ENCODE data around the gene YES1.
"Not testable (repeated sequence)": the region's sequence is repeated elsewhere in the genome, so short reads cannot be mapped to it uniquely, and the experiment has no call there.

Gene YES1

DNA sequence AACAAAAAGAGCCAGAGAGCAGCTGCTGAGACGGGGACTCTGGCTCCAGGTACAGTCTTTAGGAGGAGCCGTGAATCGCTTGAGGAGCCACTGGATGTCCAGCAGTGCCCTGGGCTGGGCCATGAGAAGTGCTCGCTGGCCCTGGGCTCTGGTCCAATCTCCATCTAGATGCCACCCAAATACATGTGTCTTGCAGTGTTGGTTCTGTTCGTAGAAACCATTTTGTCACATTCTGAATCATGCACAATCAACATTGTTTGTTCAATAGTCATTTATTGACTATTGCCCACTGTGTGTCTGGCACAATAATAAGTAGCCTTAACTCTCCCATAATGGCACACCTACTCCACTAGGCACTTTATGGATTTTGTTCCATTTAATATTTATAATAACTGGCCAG is 128.5 kb downstream of the YES1 start:
- DNase-seq (ENCODE audit: low spot score) = no peak

DNA sequence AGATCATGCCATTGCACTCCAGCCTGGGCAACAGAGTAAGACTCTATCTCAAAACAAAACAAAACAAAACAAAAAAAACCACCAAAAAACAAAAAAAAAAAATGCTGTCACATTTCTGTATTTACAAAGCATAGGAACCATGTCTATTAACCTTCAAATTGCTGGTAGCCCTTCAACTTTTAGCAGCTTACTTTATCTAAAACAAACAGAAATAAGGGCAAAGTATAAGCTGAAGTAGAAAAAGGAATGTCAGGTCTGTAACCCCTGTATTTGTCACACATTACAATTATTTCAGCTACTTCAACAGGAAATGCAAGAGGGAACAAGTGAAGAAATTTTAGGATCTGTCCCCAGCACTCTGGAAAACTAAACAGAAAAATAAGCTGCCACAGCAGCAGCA is 129.2 kb downstream of the YES1 start:
- DNase-seq (ENCODE audit: low spot score) = no peak

DNA sequence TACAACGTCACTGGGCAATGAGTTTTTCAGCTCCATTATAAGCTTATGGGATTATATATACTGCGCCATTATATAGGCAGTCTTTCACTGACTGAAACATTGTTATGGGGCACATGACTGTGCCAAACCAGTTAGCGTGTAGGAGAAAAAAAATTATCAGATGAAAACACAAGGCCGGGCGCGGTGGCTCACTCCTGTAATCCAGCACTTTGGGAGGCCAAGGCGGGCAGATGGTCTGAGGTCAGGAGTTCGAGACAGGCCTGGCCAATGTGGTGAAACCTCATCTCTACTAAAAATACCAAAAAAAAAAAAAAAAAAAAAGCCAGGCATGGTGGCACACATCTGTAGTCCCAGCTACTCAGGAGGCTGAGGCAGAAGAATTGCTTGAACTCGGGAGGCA is 129.6 kb downstream of the YES1 start:
- DNase-seq (ENCODE audit: low spot score) = not testable (repeated sequence)

GRCh38 chr18:681985-682384 is 130.1 kb downstream of the YES1 start:
- DNase-seq (ENCODE audit: low spot score) = no peak

DNA sequence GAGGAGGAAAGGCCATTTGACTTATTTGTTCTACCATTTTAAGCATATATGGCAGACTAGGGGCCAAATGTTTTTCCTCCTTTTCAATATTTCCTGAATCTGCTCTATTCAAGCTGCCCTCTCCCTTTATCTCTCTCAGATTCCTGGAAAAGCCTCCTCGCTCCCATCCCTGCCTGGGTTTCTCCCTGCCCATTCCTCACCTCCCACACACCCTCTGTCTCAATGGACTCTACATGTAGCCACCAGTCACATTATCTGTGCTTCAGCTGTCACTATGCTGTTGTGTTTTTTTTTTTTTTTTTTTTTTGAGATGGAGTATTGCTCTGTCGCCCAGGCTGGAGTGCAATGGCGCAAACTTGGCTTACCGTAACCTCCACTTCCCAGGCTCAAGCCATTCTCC is 131.7 kb downstream of the YES1 start:
- DNase-seq (ENCODE audit: low spot score) = no peak

DNA sequence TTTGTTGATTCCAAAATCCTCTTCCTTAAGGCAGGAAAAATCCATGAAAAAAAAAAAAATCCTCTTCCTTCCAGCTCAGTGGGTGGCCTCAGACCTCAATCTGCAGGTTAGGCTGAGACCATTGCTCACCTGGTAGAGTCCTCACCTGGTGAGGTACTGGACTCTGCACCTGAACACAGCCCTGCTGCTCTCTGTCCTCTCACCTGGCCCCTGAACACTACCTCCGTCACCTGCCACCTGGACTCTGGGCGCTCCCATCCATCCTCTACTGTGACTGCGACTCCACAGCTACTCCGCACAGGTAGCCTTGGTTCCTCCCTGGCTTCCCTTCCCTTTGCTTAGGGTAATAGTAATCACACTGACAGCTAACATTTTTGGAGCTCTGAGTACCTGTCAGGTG is 132.5 kb downstream of the YES1 start:
- no peak for DNase-seq (ENCODE audit: low spot score)

GRCh38 chr18:678482-679182 is 133.4 kb downstream of the YES1 start:
- no peak for DNase-seq (ENCODE audit: low spot score)

GRCh38 chr18:677951-678381 is 134.1 kb downstream of the YES1 start:
- DNase-seq (ENCODE audit: low spot score) = no peak

- DNase-seq (ENCODE audit: low spot score) = no peak
These were observed 134.9 kb downstream of the YES1 start for GRCh38 chr18:677145-677544.

GRCh38 chr18:676736-677135 is 135.3 kb downstream of the YES1 start:
- no peak for DNase-seq (ENCODE audit: low spot score)

GRCh38 chr18:676069-676468 is 136.0 kb downstream of the YES1 start:
- DNase-seq (ENCODE audit: low spot score) = no peak

DNA sequence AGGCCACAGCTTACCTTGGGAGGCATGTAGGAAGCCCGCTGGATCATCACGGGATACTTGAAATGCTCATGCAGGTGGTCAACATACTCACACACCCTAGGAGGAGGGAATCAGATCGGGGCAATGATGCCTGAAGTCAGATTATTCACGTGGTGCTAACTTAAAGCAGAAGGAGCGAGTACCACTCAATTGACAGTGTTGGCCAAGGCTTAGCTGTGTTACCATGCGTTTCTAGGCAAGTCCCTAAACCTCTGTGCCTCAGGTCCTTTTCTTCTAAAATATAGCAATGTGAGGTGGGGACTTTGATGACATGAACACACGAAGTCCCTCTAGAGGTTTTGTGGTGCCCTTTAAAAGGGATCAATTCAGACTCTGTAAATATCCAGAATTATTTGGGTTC is 136.7 kb downstream of the YES1 start:
- DNase-seq (ENCODE audit: low spot score) = no peak

- no peak for DNase-seq (ENCODE audit: low spot score)
These were observed 138.3 kb downstream of the YES1 start for GRCh38 chr18:673769-674168.

DNA sequence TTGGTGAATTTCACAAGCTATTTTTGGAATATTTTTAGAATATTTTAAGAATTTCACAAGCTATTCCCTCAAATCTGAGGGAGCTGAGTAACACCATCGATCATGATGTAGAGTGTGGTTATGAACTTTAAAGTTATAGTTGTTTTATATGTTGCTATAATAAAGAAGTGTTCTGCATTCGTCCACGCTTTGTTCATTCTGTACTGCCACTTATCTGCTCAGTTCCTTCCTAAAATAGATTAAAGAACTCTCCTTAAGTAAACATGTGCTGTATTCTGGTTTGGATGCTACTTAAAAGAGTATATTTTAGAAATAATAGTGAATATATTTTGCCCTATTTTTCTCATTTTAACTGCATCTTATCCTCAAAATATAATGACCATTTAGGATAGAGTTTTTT is 138.7 kb downstream of the YES1 start:
- no peak for DNase-seq (ENCODE audit: low spot score)

All from hepatic stellate cell (primary cell).